GM20000 (cell line): ENCODE results near the gene FAM118B.

Source experiments
- DNase-seq: peaks from one replicate; pipeline ENCODE4 v3.0.0; 2012; ENCODE audit warnings: low spot score
- TF ChIP-seq, protein P1 (sequence below): IDR thresholded peaks from 2 replicates; pipeline ENCODE4 v1.5.1; 2012; ENCODE audit warnings: mild to moderate bottlenecking, control low read depth; ENCODE audit errors: extremely low read depth, missing control alignments

Gene FAM118B

DNA sequence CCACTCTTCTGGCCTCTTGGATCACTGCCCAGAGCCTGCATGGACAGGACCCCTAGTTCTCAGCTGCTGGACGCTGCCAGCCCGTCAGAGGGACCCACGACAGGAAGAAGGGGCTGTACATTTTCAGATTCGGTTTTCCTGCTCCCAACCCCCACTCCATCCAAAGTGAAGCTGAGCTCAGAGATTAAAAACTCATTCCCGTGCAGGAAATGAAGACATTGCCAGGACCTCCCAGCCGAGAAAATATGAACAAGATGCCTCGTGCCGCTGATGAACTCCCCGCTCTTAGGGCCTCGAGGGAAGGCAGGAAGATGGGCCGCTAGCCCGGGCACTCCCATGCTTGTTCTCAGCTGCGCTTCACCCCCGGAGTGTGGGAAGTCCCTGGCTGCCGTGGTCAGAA is 36.2 kb upstream of the FAM118B start:
- TF ChIP-seq, protein P1, sequence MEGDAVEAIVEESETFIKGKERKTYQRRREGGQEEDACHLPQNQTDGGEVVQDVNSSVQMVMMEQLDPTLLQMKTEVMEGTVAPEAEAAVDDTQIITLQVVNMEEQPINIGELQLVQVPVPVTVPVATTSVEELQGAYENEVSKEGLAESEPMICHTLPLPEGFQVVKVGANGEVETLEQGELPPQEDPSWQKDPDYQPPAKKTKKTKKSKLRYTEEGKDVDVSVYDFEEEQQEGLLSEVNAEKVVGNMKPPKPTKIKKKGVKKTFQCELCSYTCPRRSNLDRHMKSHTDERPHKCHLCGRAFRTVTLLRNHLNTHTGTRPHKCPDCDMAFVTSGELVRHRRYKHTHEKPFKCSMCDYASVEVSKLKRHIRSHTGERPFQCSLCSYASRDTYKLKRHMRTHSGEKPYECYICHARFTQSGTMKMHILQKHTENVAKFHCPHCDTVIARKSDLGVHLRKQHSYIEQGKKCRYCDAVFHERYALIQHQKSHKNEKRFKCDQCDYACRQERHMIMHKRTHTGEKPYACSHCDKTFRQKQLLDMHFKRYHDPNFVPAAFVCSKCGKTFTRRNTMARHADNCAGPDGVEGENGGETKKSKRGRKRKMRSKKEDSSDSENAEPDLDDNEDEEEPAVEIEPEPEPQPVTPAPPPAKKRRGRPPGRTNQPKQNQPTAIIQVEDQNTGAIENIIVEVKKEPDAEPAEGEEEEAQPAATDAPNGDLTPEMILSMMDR: no peak

DNA sequence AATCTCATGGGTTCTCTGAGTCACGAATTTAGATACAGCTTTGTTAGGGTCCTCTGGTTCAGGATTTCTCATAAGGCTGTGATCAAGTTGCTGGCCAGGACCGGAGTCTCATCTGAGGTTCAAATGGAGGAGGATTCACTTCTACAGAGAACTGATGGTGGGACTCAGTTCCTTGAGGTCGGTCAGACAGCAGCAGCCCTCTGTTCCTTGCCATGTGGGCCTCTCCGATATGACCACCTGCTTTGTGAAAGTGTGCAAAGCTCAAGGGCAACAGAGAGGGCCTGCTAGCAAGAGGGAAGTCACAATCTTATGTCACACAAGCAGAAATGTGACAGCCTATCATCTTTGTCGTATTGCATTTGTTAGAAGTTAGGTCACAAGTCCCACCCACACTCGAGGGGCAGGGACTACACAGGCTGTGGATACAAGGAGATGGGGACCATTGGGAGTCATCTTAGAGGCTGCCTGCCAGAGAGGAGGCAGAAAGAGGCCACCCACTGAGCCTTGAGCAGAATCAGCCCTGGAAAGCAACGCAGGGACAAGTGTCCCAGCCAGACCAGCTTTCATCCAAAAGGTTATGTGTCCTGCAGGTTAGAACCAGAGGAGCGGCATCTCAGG is 34.6 kb upstream of the FAM118B start:
- DNase-seq: no peak
- TF ChIP-seq, protein P1: no peak

More for the DNA sequence above, 36.2 kb upstream of the FAM118B start:
- DNase-seq: no peak

DNA sequence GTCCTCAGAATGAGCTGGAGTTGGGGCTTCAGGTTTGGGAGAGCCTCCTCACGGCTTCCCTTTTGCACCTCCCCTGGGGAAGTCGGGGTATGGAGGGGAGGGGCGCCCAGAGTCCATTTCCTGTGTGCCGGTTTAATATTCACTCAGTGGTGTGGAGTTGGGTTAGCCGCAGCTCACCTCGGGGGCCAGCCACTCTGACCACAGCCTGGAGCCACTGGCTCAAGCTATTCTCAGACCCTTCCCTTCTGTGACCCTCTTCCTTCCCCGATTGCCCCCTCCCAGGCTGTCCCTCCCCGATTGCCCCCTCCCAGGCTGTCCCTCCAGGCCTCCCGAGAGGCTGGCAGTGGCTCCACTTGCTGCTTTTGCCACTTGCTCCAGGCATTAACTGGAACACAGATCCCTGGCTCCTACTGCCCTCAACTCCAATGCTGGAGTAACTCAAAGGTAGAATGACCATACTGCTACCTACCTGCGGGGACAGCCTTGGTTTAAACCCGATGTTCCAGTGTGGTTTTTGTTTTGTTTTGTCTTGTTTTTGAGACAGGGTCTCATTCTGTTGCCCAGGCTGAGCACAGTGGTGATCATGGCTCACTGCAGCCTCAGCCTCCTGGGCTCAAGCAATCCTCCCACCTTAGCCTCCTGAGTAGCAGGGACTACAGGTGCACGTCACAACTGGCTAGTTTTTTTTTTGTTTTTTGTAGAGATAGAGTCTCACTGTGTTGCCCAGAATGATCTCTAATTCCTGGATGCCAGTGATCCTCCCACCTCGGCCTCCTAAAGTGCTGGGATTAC is 29.4 kb upstream of the FAM118B start:
- DNase-seq: no peak
- TF ChIP-seq, protein P1: no peak

DNA sequence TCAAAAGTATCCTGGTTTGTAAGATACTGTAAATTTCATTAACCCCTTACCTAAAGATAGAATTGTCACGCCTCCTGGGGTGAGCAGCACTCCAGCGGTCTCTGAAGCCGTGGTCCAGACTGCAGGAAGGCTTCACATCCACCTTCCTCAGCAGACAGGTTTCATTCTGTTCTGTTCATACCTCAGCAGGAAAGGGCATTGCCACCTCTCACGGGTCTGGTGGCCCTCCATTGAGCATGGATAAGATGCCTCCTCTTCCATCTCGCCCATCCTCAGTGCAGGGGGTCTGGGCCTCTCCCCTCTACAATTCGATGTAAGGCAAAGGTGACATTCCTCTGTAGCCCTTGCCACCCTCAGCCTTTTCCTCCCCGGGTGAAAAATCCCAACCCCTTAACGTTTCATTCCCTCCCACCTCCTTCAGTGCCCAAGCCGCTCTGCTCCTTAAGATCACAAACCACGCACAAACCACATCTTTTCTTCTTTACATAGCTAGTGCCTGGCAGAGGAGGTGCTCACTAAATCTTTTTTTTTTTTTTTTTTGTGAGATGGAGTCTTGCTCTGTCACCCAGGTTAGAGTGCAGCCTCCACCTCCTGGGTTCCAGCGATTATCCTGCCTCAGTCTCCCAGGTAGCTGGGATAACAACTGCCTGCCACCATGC is 28.7 kb upstream of the FAM118B start:
- TF ChIP-seq, protein P1: no peak
- DNase-seq: no peak

DNA sequence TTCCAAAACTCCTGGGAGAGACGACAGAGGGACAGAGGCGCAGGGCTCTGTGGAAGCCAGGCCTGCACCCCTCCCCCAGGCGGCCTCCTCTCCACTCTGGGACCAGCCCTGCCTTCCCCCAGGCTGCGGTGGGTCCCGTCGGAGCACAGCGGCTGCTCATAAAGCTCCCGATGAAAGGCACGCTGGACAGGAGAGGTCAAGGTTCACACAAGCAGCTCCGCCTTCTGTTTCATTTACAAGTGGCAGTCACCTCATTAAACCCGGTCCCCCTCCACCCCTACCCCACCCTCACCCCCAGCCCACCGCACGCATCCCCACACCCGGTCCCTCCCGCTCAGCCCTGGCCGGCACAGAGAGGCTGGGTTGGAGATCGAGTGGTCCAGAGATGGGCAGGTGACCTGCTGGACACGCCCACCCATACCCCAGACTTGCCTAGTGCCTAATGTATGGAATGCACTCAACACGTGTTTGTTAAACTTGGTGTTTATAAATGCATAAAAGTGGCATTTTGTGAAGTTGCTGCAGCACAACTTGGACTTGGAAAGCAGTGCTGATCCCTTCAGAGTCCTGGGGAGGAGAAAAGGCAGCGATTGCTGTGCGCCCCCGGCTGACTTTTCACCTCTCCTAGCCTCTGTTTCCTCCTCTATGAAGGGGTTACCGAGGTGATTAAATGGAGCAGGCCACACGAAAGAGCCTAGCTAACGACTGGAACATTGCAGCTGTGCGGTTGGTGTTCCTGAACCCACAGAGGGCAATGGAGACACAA is 26.1 kb upstream of the FAM118B start:
- TF ChIP-seq, protein P1: no peak
- DNase-seq: no peak

DNA sequence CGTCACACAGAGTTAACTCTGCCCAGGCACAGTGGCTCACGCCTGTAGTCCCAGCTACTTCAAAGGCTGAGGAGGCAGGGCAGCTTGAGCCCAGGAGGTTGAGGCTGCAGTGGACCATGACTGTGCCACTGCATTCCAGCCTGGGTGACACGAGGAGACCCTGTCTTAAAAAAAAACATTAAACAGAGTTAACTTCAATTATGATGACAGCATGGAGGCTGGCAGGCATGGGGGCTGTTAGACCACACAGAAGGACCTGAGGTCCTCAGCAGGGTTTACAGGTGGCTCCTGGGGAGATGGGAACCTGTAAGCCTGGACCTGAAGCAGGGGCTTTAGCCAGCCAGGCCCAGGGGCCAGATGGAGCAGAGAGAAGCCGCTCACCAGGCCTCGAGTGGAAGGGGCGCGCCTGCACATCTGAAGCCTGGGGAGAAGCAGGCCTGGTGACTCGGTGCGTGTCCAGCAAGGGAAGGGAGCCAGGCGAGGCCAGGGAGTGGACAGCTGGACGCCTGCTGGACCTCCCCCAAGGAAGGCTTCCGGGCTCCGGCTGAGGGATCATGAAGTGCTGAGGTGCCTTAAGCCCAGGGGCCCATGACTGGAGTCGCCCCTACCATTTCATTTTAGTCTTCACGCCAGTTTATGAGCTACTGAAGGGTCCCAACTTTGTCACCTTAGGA is 25.4 kb upstream of the FAM118B start:
- TF ChIP-seq, protein P1: no peak
- no peak for DNase-seq
